ENCODE results near the gene PRDM8.

PRDM8 gene

GRCh38 chr4:80186676-80187075 lies 10.6 kb upstream of the PRDM8 start:
- CTCF ChIA-PET: interaction anchor here (0.6 to 2.1 kb wide), 6 partner anchors 16 to 1234 kb away, joined by 3 to 8 read pairs (median 4); no protein-coding TSS in a partner anchor
- no peaks in the 10 kb centered on the region for H3K36me3 ChIP-seq (ENCODE audit: control insufficient read depth in 2 of 2, insufficient read depth in 1 of 2, low read length in 2 of 2)
- no peak overlapping the region for H3K4me3 ChIP-seq (ENCODE audit: low read depth, low read length)
- H3K9me3 ChIP-seq (ENCODE audit: control insufficient read depth, insufficient read depth, low read depth, low read length): no peaks in the 10 kb centered on the region
- H3K4me1 ChIP-seq (ENCODE audit: control insufficient read depth, insufficient read depth, low read length): no peaks in the 10 kb centered on the region
- no peak overlapping the region for H3K27ac ChIP-seq (ENCODE audit: extremely low read depth, low read depth, low read length)
- POLR2A ChIA-PET: no interaction called here
- TF ChIP-seq ZNF274 (IDR thresholded peaks at IDR 0.05; ENCODE audit: low read length): no peak
- TF ChIP-seq ZNF274 (tag by site-specific recombination; IDR thresholded peaks at IDR 0.05; ENCODE audit: borderline replicate concordance): no peak
- no peak for TF ChIP-seq ZNF707 (tag by site-specific recombination; IDR thresholded peaks at IDR 0.05)
- no peak for TF ChIP-seq ZNF112 (tag by site-specific recombination; IDR thresholded peaks at IDR 0.05)
- TF ChIP-seq ELK4 (IDR thresholded peaks at IDR 0.05; ENCODE audit: borderline replicate concordance, low read depth, low read length): no peak
- TF ChIP-seq ZNF155 (tag by site-specific recombination; IDR thresholded peaks at IDR 0.05): no peak
- no peak for TF ChIP-seq SP3 (tag by site-specific recombination; IDR thresholded peaks at IDR 0.05)
- no peak for TF ChIP-seq PRDM6 (tag by site-specific recombination; IDR thresholded peaks at IDR 0.05)
- TF ChIP-seq HOXC10 (CRISPR knock-in tag; IDR thresholded peaks at IDR 0.05): no peak
- TF ChIP-seq ZNF704 (tag by site-specific recombination; IDR thresholded peaks at IDR 0.05): no peak
- no peak for TF ChIP-seq ZNF433 (tag by site-specific recombination; IDR thresholded peaks at IDR 0.05; ENCODE audit: low read depth)
- TF ChIP-seq KLF9 (tag by site-specific recombination; IDR thresholded peaks at IDR 0.05; ENCODE audit: low read depth): no peak
- TF ChIP-seq ZNF747 (tag by site-specific recombination; IDR thresholded peaks at IDR 0.05): no peak
- TF ChIP-seq ZNF169 (tag by site-specific recombination; IDR thresholded peaks at IDR 0.05): no peak
- TF ChIP-seq ZNF677 (tag by site-specific recombination; IDR thresholded peaks at IDR 0.05): no peak
- TF ChIP-seq ZNF777 (tag by site-specific recombination; IDR thresholded peaks at IDR 0.05; ENCODE audit: borderline replicate concordance): no peak
- no peak for TF ChIP-seq HOXD13 (CRISPR knock-in tag; IDR thresholded peaks at IDR 0.05; ENCODE audit: borderline replicate concordance)
- TF ChIP-seq ZNF501 (tag by site-specific recombination; IDR thresholded peaks at IDR 0.05): no peak

GRCh38 chr4:80187677-80188076 lies 9.6 kb upstream of the PRDM8 start:
- Histone ChIP-seq H3K36me3 (ENCODE audit: control insufficient read depth in 2 of 2, insufficient read depth in 1 of 2, low read length in 2 of 2) (no peaks in the 10 kb centered on the region), H3K27ac (ENCODE audit: extremely low read depth, low read depth, low read length) (no peak overlapping the region), H3K4me1 (ENCODE audit: control insufficient read depth, insufficient read depth, low read length) (no peaks in the 10 kb centered on the region), H3K4me3 (ENCODE audit: low read depth, low read length) (no peak overlapping the region), H3K9me3 (ENCODE audit: control insufficient read depth, insufficient read depth, low read depth, low read length) (no peaks in the 10 kb centered on the region)
- ChIA-PET CTCF (interaction anchor here (0.6 to 0.7 kb wide), 2 partner anchors 22 to 145 kb away, joined by 3 read pairs; no protein-coding TSS in a partner anchor), POLR2A (interaction anchor here (1.3 kb wide), 1 partner anchor 9 kb away, joined by 4 read pairs; the partner anchor contains the start of gene PRDM8)
- no peak for TF ChIP-seq ZNF596 (tag by site-specific recombination; IDR thresholded peaks at IDR 0.05)
- TF ChIP-seq YY2 (tag by site-specific recombination; IDR thresholded peaks at IDR 0.05): no peak
- no peak for TF ChIP-seq YY1 (tag by site-specific recombination; IDR thresholded peaks at IDR 0.05)
- TF ChIP-seq ZNF324 (tag by site-specific recombination; IDR thresholded peaks at IDR 0.05): no peak
- TF ChIP-seq ZNF416 (tag by site-specific recombination; IDR thresholded peaks at IDR 0.05): no peak
- TF ChIP-seq ZNF169 (tag by site-specific recombination; IDR thresholded peaks at IDR 0.05): no peak
- no peak for TF ChIP-seq ZBTB7A (tag by site-specific recombination; IDR thresholded peaks at IDR 0.05; ENCODE audit: low read depth)
- TF ChIP-seq AEBP2 (tag by site-specific recombination; IDR thresholded peaks at IDR 0.05; ENCODE audit: borderline replicate concordance): no peak
- no peak for TF ChIP-seq ZFP41 (tag by site-specific recombination; IDR thresholded peaks at IDR 0.05; ENCODE audit: borderline replicate concordance)
- TF ChIP-seq ZNF311 (tag by site-specific recombination; IDR thresholded peaks at IDR 0.05; ENCODE audit: borderline replicate concordance): no peak
